Activated CD8-positive, alpha-beta memory T cell treated with anti-CD3 and anti-CD28 coated beads, Interleukin-2, amount 10 ng/mL, durations not matched to agents 7 days and 5 days (primary cell): ENCODE measurements around the gene SLC34A1. TPM values are rescaled to one million over a fixed set of nuclear protein-coding genes. Genes with fewer than 3 reads are reported as not detected.

ENCODE experiments used
- ATAC-seq: fragments of 150-1000 bp; cut with Tn5 transposase; one replicate; pipeline ENCODE4 v1.10.0; 2021; ENCODE audit warnings: moderate library complexity
- CTCF ChIA-PET: fragments of 350-600 bp; sonication (Branson Sonifier 250); formaldehyde crosslinking; loops from one replicate; lab custom pipeline; 2021; ENCODE audit warnings: antibody characterized with exemption; lab: Charles Lee
- DNase-seq: peaks from one replicate; pipeline ENCODE4 v3.0.0-alpha.2; 2020
- H3K27ac Mint-ChIP-seq: one replicate; pipeline ENCODE4 v1.8.0; 2021; ENCODE audit warnings: mild to moderate bottlenecking, mixed read lengths
- H3K27me3 Mint-ChIP-seq: one replicate; pipeline ENCODE4 v1.8.0; 2021; ENCODE audit warnings: mixed read lengths
- H3K36me3 Mint-ChIP-seq: one replicate; pipeline ENCODE4 v1.8.0; 2021; ENCODE audit warnings: mild to moderate bottlenecking, mixed read lengths
- H3K4me1 Mint-ChIP-seq: one replicate; pipeline ENCODE4 v1.8.0; 2021; ENCODE audit warnings: mixed read lengths
- H3K4me3 Mint-ChIP-seq: one replicate; pipeline ENCODE4 v1.8.0; 2021; ENCODE audit warnings: mild to moderate bottlenecking, moderate library complexity, mixed read lengths
- H3K9me3 Mint-ChIP-seq: one replicate; pipeline ENCODE4 v1.8.0; 2022; ENCODE audit warnings: low read depth, mixed read lengths
- total RNA-seq, 2 experiments: library from RNA; stranded (reverse); gene quantifications; one replicate each; pipeline ENCODE4 v1.2.3, GENCODE V29; 2021

Gene SLC34A1
- total RNA-seq, 2 experiments from 2014 or later, result 0.19 to 0.85 TPM

- Mint-ChIP-seq H3K27ac (no peak overlapping the region), H3K36me3 (no peaks in the 10 kb centered on the region), H3K27me3 (no peaks in the 10 kb centered on the region), H3K4me3 (no peak overlapping the region), H3K4me1 (peaks cover 54% of the 10 kb centered on the region), H3K9me3 (no peaks in the 10 kb centered on the region)
- DNase-seq, result no peak
- no peak for ATAC-seq
- CTCF ChIA-PET, result interaction anchor here (1.4 to 20.4 kb wide), 6 partner anchors 9 to 111 kb away, joined by 3 to 405 read pairs (median 78); partner anchors contain the start of genes PDLIM7, PRR7 and RGS14
Measured at GRCh38 chr5:177387405-177387804, 3.2 kb downstream of the SLC34A1 start.

GRCh38 chr5:177388521-177389052, 4.4 kb downstream of the SLC34A1 start:
- H3K4me1 Mint-ChIP-seq, result peaks cover 54% of the 10 kb centered on the region
- H3K9me3 Mint-ChIP-seq, result no peaks in the 10 kb centered on the region
- H3K4me3 Mint-ChIP-seq, result no peak overlapping the region
- ATAC-seq, result no peak
- no peaks in the 10 kb centered on the region for H3K27me3 Mint-ChIP-seq
- H3K27ac Mint-ChIP-seq, result peak overlapping the region; percentile 88
- no peak for DNase-seq
- no peaks in the 10 kb centered on the region for H3K36me3 Mint-ChIP-seq
- CTCF ChIA-PET, result interaction anchor here (1.0 to 20.4 kb wide), 15 partner anchors 10 to 728 kb away, joined by 3 to 405 read pairs (median 39); partner anchors contain the start of genes PDLIM7, PFN3, PRR7 and RGS14

GRCh38 chr5:177389241-177390169, 5.3 kb downstream of the SLC34A1 start:
- no peaks in the 10 kb centered on the region for H3K9me3 Mint-ChIP-seq
- H3K27ac Mint-ChIP-seq, result peak overlapping the region; percentile 88
- ATAC-seq, result peak; percentile 66
- H3K27me3 Mint-ChIP-seq, result no peaks in the 10 kb centered on the region
- CTCF ChIA-PET, result interaction anchor here (0.7 to 20.4 kb wide), 35 partner anchors 11 to 729 kb away, joined by 3 to 405 read pairs (median 7); partner anchors contain the start of genes F12, GRK6, LMAN2 and PDLIM7
- H3K4me3 Mint-ChIP-seq, result peak overlapping the region; percentile 37
- H3K36me3 Mint-ChIP-seq, result no peaks in the 10 kb centered on the region
- DNase-seq, result peak; percentile 72
- H3K4me1 Mint-ChIP-seq, result peaks cover 54% of the 10 kb centered on the region

DNA sequence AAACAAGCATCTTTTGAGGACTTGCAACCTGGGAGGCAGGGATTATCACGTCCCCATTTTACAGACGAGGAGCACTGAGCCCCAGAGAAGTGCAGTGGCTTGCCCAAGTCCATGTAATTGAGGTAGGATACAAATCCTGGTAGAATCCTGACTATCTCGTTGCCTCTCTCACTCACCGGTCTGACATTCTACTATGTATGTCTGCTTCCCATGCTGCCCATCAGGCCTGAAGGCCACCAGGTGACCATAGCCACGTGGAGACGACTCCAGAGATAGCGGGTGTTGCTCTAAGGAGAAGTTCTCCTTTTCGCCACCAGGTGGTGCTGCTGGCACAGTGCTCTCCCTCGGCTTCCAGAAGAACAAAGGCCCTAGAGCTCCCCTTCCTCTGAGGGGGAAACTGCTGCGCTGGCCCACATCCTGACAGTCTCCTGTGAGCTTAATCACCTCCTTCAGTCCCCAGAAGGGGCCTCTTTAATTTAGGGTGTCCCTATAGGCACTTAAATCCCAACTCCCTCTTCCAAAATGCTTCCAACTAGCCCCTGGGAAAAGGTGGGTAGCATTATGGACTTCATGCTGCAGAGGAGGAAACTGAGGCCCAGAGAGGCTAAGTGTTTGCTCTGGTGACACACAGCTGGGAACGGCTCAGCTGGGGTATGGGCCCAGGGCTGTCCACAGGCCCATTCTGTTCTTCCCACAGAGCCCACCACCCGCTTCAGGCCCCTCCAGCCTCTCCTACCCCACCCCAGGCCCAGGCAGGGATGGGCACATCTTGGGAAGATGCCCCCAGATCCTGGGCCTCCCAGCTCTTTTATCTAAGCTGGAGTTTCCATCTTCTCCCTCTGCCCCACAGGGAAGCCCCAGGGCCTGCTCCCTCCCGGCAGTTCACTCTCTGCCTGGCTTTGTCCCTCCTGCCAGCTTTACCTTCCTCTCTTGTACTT, 6.4 kb downstream of the SLC34A1 start:
- CTCF ChIA-PET, result interaction anchor here (0.6 to 20.4 kb wide), 46 partner anchors 12 to 319 kb away, joined by 3 to 405 read pairs (median 5); partner anchors contain the start of genes DDX41, F12, GRK6 and LMAN2
- H3K4me1 Mint-ChIP-seq, result peaks cover 47% of the 10 kb centered on the region
- ATAC-seq (peak; percentile 72), DNase-seq (peak; percentile 93)
- peak overlapping the region; percentile 37 for H3K4me3 Mint-ChIP-seq
- no peaks in the 10 kb centered on the region for H3K36me3 Mint-ChIP-seq
- H3K9me3 Mint-ChIP-seq, result no peaks in the 10 kb centered on the region
- H3K27me3 Mint-ChIP-seq, result no peaks in the 10 kb centered on the region
- H3K27ac Mint-ChIP-seq, result peak overlapping the region; percentile 88

GRCh38 chr5:177392765-177393164, 8.5 kb downstream of the SLC34A1 start:
- ATAC-seq (no peak), DNase-seq (no peak)
- no peaks in the 10 kb centered on the region for H3K27me3 Mint-ChIP-seq
- no peaks in the 10 kb centered on the region for H3K36me3 Mint-ChIP-seq
- no peak overlapping the region for H3K27ac Mint-ChIP-seq
- H3K4me3 Mint-ChIP-seq, result no peak overlapping the region
- CTCF ChIA-PET, result interaction anchor here (1.3 to 20.4 kb wide), 8 partner anchors 11 to 106 kb away, joined by 3 to 405 read pairs (median 66); partner anchors contain the start of genes PDLIM7, PFN3, PRR7 and RGS14
- H3K9me3 Mint-ChIP-seq, result no peaks in the 10 kb centered on the region
- H3K4me1 Mint-ChIP-seq, result peaks cover 37% of the 10 kb centered on the region

- Mint-ChIP-seq H3K27me3 (no peaks in the 10 kb centered on the region), H3K36me3 (no peaks in the 10 kb centered on the region), H3K9me3 (no peaks in the 10 kb centered on the region), H3K27ac (no peak overlapping the region), H3K4me1 (peaks cover 32% of the 10 kb centered on the region), H3K4me3 (no peak overlapping the region)
- ATAC-seq, result no peak
- CTCF ChIA-PET, result interaction anchor here (1.3 to 20.4 kb wide), 5 partner anchors 10 to 106 kb away, joined by 7 to 405 read pairs (median 249); partner anchors contain the start of genes PDLIM7, PFN3 and RGS14
- no peak for DNase-seq
Measured at GRCh38 chr5:177393206-177393765, 9.1 kb downstream of the SLC34A1 start.

DNA sequence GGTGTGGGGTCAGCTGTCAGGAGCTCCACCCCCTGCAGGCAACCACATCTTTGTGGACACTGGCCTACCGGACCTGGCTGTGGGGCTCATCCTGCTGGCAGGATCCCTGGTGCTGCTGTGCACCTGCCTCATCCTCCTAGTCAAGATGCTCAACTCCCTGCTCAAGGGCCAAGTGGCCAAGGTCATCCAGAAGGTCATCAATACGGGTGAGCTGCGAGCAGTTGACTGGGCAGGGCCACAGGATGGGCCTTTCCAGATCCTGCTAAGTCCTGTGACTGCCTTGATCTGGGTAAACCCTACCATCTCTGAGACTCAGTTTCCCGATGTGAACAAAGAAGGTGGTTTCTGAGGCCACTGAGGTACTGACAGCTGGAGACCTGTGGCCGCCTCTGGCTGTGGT, 9.8 kb downstream of the SLC34A1 start:
- Mint-ChIP-seq H3K27ac (no peak overlapping the region), H3K27me3 (no peaks in the 10 kb centered on the region), H3K36me3 (no peaks in the 10 kb centered on the region), H3K4me1 (peaks cover 25% of the 10 kb centered on the region), H3K9me3 (no peaks in the 10 kb centered on the region), H3K4me3 (no peak overlapping the region)
- no peak for ATAC-seq
- CTCF ChIA-PET, result interaction anchor here (1.7 to 20.4 kb wide), 4 partner anchors 10 to 107 kb away, joined by 7 to 405 read pairs (median 252); partner anchors contain the start of genes PFN3 and RGS14
- DNase-seq, result no peak

DNA sequence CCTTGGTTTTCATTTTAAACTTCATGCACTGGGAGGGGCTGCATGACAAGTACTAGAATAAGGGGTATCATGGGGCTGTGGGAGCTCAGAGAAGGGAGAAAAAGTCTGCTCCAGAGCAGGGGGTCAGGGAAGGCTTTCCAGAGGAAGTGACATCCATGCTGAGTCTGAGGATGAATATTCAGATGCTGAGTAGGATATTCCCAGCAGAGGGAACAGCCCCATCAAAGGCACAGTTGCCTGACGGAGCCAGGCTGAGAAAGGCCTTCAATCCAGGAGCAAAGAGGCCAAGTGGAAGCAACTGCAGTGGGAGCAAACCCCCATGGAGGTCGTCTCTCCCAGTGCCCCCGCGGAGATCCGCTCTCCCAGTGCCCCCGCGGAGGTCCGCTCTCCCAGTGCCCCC, 11.8 kb downstream of the SLC34A1 start:
- no peak overlapping the region for H3K4me3 Mint-ChIP-seq
- H3K27me3 Mint-ChIP-seq, result peaks cover 2% of the 10 kb centered on the region
- peaks cover 5% of the 10 kb centered on the region for H3K4me1 Mint-ChIP-seq
- CTCF ChIA-PET, result interaction anchor here (11.1 to 20.4 kb wide), 2 partner anchors 31 to 59 kb away, joined by 249 to 405 read pairs; partner anchors contain the start of gene RGS14
- no peaks in the 10 kb centered on the region for H3K36me3 Mint-ChIP-seq
- ATAC-seq, result no peak
- no peak for DNase-seq
- no peaks in the 10 kb centered on the region for H3K9me3 Mint-ChIP-seq
- H3K27ac Mint-ChIP-seq, result no peak overlapping the region

DNA sequence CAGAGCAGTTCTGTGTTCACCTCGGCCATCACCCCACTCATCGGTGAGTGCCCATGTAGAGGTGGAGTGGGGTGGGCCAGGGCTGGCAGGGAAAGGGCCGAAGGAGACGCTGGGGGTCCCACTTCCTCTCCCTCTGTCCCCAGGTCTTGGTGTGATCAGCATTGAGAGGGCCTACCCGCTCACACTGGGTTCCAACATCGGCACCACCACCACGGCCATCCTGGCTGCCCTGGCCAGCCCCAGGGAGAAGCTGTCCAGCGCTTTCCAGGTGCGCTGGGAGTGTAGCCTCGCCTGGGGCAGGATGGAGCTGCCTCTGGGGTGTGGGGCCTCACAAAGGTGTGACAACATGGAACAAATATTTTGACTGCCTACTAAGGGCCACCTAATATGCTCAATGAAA, 12.6 kb downstream of the SLC34A1 start:
- H3K4me3 Mint-ChIP-seq, result no peak overlapping the region
- H3K27ac Mint-ChIP-seq, result no peak overlapping the region
- no peaks in the 10 kb centered on the region for H3K4me1 Mint-ChIP-seq
- CTCF ChIA-PET, result interaction anchor here (1.3 to 1.7 kb wide), 2 partner anchors 58 to 61 kb away, joined by 4 to 7 read pairs; no protein-coding TSS in a partner anchor
- H3K36me3 Mint-ChIP-seq, result no peaks in the 10 kb centered on the region
- ATAC-seq, result no peak
- no peaks in the 10 kb centered on the region for H3K9me3 Mint-ChIP-seq
- H3K27me3 Mint-ChIP-seq, result peaks cover 9% of the 10 kb centered on the region
- DNase-seq, result no peak

GRCh38 chr5:177397875-177398390, 13.7 kb downstream of the SLC34A1 start:
- CTCF ChIA-PET, result interaction anchor here (0.9 to 1.7 kb wide), 3 partner anchors 57 to 104 kb away, joined by 3 to 7 read pairs (median 4); no protein-coding TSS in a partner anchor
- DNase-seq, result no peak
- Mint-ChIP-seq H3K27ac (no peak overlapping the region), H3K27me3 (peaks cover 21% of the 10 kb centered on the region), H3K4me3 (no peak overlapping the region), H3K36me3 (no peaks in the 10 kb centered on the region), H3K9me3 (no peaks in the 10 kb centered on the region), H3K4me1 (peaks cover 11% of the 10 kb centered on the region)
- no peak for ATAC-seq

GRCh38 chr5:177399997-177400868, 16.0 kb downstream of the SLC34A1 start, which contains the start of gene PFN3:
Gene PFN3 (minus strand): TSS chr5:177400661. CDS start chr5:177400576, 85 bp downstream.
- CTCF ChIA-PET, result interaction anchor here (1.0 to 18.7 kb wide), 8 partner anchors 8 to 99 kb away, joined by 3 to 717 read pairs (median 76); partner anchors contain the start of genes GRK6, PDLIM7, PRR7 and RGS14
- no peak within 1 kb of the TSS for H3K27ac Mint-ChIP-seq

More at GRCh38 chr5:177399997-177400868, 16.0 kb downstream of the SLC34A1 start, which contains the start of gene PFN3:
- peaks cover 23% of the 10 kb centered on the region for H3K27me3 Mint-ChIP-seq
- H3K4me3 Mint-ChIP-seq, result no peak within 1 kb of the TSS
- no peak for ATAC-seq
- H3K36me3 Mint-ChIP-seq, result no peaks in the 10 kb centered on the region
- no peaks in the 10 kb centered on the region for H3K9me3 Mint-ChIP-seq
- no peak for DNase-seq
- peaks cover 25% of the 10 kb centered on the region for H3K4me1 Mint-ChIP-seq
